ENCODE data around the gene CCRL2.
"Not testable (repeated sequence)": the region's sequence is repeated elsewhere in the genome, so short reads cannot be mapped to it uniquely, and the experiment has no call there.

Gene CCRL2

DNA sequence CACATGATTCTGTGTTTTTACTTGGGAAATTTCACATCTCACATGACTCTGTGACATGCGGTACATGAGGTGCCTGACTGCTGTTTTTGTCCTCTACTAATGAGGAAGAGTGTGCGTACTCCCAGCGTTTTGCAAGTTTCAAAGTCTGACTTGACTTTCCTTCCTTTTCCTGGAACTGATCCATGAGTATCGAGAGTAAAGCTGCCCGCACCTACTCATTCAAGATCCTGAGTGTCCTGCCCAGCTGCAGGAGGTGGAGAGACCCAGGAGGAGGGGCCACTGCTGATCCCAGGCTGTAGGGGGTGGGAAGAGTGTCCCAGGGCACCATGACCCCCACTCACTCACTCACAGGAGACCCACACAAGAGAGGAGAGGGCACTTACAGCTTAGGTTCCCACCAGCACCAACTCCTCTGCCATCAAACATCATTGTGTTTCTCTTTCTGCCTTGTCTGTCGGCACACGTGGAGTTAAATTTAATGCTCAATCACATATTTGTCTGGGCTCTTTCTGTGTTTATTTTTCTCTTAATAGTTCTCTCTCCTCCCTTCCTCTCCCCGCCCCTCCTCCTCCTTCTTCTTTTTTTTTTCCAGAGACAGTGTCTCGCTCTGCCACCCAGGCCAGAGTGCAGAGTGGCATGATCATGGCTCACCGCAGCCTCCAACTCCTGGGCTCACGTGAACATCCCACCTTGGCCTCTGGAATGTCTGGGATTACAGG is 1.6 kb upstream of the CCRL2 start:
- no peak for DNase-seq

DNA sequence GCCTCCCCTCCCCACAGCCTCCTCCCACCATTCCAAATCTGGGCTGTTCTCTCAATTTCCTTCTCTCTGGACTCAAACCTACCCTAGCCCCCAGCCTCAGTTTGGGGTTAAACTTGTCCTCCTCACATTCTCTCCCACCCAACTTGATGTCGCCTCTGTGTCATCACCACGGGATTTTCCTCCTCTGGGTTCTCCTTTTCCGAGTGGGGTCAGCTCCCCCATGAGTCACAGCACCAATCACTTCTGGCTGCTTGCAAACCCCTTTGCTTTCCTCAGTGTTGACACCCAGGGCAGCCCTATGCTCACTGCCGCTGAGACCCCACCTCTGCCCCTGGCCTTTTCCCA is 644 bp upstream of the CCRL2 start:
- DNase-seq = no peak

- DNase-seq = no peak
These were observed 911 bp downstream of the CCRL2 start for GRCh38 chr3:46407970-46408369.

GRCh38 chr3:46408853-46409252 is 1.8 kb downstream of the CCRL2 start:
- DNase-seq = no peak

DNA sequence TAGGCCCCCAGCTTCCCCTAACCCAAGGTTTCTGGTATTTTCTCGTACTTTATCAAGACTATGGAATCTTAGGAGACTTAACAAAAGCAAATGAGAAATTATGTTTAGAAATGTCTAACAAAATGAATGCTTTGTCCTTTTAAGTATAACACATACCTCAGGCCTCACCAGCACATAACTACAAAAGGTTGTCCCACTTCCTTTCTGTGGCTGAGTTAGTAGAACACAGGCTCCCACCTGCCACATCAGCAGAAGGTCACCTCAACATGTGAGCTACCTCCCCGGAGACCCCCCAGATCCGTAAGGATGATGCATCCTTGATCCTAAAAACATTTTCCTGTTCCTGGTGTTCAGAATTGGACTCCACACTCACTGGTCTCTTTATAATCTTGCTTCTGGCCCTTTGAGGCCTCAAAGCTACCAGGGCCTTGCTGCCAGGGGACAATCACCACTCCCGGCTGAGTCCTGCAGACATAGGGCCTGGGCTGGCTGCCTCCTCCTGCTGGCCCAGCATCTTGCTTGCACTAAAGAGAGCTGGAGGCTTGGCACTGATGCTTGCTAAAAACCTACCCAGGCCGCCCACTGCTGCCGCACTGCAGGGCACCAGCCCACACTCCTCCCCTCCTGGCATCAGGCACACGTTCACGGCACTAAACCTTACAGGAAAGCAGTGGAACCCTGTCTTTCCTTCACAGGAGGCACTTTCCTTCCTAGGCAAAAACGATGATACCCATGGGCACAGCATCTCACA is 2.9 kb downstream of the CCRL2 start:
- DNase-seq = no peak

GRCh38 chr3:46410669-46411068 is 3.6 kb downstream of the CCRL2 start:
- no peak for DNase-seq

- DNase-seq = no peak
These were observed 4.2 kb downstream of the CCRL2 start for GRCh38 chr3:46411271-46411670.

GRCh38 chr3:46412786-46413298 is 5.8 kb downstream of the CCRL2 start:
- DNase-seq = no peak

DNA sequence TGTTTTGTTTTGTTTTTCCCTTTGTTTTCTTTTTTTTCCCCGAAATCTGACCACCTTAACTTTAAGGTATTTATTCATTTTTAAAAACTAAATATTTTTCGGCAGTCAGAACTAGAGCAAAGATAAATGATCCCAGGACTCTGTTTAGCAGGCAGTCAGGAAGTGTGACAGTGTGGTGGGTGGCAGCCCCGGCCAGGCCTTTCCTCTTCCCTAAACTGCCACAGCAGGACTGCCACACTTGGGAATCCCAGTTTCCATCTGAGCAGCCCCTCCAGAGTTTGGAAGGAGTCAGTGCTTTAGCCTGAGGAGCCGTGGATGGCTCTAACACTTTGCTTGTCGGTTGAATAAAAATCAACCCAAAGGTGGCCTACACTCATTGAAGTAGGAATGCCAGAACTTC is 6.9 kb downstream of the CCRL2 start:
- no peak for DNase-seq

DNA sequence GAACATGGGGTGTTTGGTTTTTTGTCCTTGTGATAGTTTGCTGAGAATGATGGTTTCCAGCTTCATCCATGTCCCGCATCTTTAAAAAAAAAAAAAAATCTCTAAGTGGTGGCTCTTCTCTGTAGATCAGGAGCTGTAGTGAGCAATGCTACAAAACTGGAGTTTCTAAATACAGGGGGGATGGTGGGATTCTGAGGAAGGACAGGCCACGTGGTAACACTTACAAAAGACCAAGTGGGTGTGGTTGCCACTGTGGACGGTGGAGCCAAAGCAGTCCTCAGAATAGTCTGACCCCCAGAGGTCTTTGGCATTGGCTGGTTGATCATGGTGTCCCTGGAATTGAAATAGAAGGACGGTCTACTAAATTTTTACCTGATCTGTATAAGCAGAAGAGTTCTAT is 7.7 kb downstream of the CCRL2 start:
- DNase-seq = no peak

DNA sequence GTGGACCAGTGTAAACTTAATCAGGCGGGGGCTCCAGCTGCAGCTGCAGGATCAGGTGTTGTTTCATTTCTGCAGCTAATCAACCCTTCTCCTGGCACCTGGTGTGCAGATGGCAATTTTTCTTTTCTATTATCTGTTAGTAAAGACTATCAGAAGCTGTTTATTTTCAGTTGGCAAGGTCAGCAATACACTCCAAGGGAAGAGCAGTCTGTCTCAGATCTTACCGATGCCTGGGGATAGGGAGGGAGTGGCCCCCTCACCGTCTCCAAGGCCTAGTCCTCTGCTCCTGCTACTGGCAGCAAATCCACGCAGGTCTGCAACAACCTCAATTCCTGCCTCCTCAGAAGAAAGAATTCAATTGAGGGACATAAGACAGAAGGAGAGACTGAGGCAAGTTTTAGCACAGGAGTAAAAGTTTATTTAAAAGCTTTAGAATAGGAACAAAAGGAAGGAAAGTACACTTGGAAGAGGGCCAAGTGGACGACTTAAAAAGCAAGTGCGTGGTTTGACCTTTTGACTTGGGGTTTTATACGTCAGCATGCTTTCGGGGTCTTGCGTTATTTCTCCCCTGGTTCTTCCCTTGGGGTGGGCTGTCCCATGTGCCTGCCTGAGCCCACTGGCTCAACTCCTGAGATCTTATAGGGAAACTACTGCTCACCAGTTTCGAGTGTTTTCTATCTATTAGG is 9.2 kb downstream of the CCRL2 start:
- DNase-seq = no peak

DNA sequence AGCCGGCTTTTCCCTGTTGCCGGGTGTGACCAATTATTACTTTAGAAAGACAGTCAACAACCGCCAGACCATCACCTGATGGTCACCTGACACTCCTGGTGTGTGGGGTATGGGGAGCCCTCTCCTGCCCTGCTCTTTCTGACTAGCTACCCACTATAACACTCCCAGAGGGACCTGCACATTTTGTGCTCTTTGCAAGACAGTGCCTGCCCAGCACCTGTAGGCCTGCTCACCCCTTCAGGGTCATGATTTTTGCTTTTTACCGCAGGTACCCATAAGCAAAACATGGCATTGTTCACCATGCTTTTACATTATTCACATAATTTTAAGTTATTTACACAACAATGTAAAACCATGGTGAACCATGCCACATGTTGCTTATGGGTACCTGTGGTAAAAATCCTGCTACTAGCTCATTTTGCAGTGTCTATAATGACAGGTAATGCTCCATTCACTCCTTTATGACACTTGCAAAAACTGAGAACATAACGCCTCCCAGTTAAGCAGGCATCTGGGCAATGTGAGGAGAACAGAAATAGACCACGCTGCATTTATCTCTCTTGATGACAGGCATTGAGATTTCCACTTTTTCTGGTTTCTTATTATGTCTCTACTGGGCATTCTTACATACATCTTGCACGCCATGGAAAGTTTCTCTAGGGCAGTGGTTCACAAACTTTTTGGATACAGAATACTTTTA is 9.9 kb downstream of the CCRL2 start:
- DNase-seq = no peak

GRCh38 chr3:46417841-46418611 is 11.0 kb downstream of the CCRL2 start:
- no peak for DNase-seq

GRCh38 chr3:46419816-46420215 is 12.8 kb downstream of the CCRL2 start:
- DNase-seq = no peak

- no peak for DNase-seq
These were observed 13.9 kb downstream of the CCRL2 start for GRCh38 chr3:46420931-46421330.

DNA sequence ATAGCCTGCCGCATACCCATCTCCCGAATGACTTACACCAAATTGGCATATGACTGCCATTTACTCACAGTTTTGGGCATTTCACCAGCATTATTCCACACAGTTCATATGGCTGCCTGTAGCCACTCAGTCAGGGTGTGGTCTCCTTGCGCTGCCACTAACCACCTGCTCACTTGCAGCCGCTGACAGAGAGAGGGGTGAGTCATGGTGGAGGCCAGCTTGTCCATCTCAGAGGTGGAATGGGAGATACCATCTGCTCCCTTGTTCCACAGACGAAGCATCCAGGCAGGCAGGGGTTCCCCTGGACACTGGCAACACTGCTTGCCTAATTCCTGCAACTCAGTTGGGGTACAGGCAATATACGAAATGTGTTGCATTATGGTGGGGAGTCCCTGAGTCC is 15.6 kb downstream of the CCRL2 start:
- DNase-seq = no peak

DNA sequence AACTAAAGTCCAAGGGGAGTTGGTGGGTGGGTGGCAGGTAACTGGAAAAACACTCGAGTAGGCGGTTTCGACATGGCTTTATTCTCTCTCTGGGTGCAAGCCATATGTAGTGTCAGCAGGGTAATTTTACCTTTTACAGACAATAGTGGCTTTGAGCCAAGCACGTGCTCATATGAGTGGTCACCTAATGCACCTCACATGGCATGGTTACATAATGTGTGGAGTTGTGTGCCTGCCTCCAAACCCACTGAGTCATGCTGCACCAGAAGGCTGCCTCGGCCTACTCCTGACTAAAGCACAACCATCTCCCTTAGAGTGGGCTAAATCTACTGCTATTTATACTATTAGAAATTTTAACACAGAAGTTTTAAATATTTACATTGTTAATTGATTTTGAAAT is 16.5 kb downstream of the CCRL2 start:
- DNase-seq = no peak

GRCh38 chr3:46426476-46426875 is 19.4 kb downstream of the CCRL2 start:
- DNase-seq = not testable (repeated sequence)

DNA sequence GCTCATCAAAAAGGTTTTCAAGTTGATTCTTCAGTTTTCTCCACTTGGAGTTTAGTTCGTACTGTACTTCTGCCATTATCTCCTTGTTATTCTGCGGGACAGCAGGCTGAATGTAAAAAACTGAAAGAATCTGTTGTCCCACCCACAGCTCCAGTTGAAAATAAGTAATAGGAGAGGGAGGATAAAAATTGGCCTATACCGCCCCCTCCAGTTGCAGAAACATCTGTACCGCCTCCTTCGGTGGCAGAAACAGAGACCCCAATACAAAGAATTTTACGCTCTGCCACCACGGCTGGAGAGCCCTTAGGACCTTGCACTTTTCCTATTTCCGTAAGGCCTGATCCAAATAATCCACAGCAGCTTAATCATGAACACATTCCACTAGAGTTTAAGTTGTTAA is 20.3 kb downstream of the CCRL2 start:
- DNase-seq = not testable (repeated sequence)

DNA sequence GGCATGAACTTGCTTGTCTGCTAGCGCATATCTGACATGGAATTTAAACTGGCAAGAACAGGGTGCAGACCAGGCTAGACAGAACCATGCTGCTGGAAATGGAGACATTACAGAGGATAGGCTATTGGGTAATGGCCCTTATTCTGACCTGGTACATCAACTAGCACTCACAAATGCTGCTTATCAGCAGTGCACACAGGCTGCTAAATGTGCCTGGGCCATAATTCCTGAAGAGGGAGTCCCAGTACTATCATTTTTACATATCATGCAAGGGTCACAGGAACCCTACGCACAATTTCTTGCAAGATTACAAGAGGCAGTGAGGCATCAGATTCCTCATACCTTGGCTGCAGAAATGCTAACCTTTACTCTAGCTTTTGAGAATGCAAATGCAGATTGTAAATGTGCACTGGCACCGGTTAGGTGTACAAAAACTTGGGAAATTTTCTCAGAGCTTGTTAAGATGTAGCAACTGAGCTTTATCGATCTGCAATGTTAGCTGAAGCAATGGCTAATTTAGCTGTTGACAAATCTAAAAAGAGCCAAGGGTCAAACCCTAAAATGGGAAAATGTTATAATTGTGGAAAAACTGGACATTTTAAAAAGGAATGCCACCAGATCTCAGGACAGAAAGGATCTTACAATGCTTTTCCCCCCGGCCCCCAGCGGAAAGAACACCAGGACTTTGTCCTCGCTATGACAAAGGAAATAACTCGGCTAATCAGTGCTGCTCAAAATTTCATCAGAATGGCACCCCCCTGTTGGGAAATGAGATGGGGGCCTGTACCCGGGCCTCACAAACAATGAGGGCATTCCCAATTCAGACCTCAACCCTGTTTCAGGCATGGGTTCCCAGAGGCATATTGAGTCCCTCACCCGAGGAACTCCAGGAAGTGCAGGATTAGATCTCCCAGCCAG is 21.1 kb downstream of the CCRL2 start:
- DNase-seq = no peak

GRCh38 chr3:46429250-46429649 is 22.2 kb downstream of the CCRL2 start:
- DNase-seq = no peak

Measured in NCI-H2227 treated with DMSO at 0.1 percent for 48 hours (cell line).